SU-DHL-6 (cell line): ENCODE data around the gene WDR64.
"Not testable (repeated sequence)": the region's sequence is repeated elsewhere in the genome, so short reads cannot be mapped to it uniquely, and the experiment has no call there.

Experiments
- H2AFZ ChIP-seq: fragments of 200-600 bp; sonication (generic); 2 replicates; pipeline ENCODE4 v1.6.1; 2014; ENCODE audit warnings: low read depth, mild to moderate bottlenecking, moderate library complexity, mixed read lengths, antibody characterized with exemption, low read length; ENCODE audit not compliant: severe bottlenecking
- H3F3A ChIP-seq: fragments of 200-600 bp; shearing (Covaris generic); 2 replicates; pipeline ENCODE4 v1.6.0; 2016; ENCODE audit warnings: antibody characterized with exemption, mild to moderate bottlenecking; ENCODE audit not compliant: insufficient read depth
- H3K27ac ChIP-seq: fragments of 200-600 bp; sonication (generic); 2 replicates; pipeline ENCODE4 v1.5.1; 2016; ENCODE audit warnings: low read depth, mild to moderate bottlenecking, low read length, moderate library complexity, mixed read lengths
- H3K27me3 ChIP-seq: fragments of 200-600 bp; sonication (generic), shearing (Covaris generic); 2 replicates; pipeline ENCODE4 v1.6.0; 2014; ENCODE audit warnings: mild to moderate bottlenecking, low read length
- H3K36me3 ChIP-seq: fragments of 200-600 bp; sonication (generic); 2 replicates; pipeline ENCODE4 v1.6.1; 2014; ENCODE audit warnings: mild to moderate bottlenecking, low read length, mixed read lengths
- H3K4me2 ChIP-seq: fragments of 300-600, 200-600 bp; shearing (Covaris generic), sonication (generic); 2 replicates; pipeline ENCODE4 v1.6.0; 2014; ENCODE audit warnings: low read length, low read depth, mild to moderate bottlenecking; ENCODE audit not compliant: poor library complexity, severe bottlenecking
- H3K4me3 ChIP-seq: fragments of 200-600 bp; sonication (generic); 2 replicates; pipeline ENCODE4 v1.5.1; 2014; ENCODE audit warnings: antibody characterized with exemption, low read length, mild to moderate bottlenecking, mixed read lengths; ENCODE audit not compliant: insufficient read depth, poor library complexity, severe bottlenecking
- H3K79me2 ChIP-seq: fragments of 200-600 bp; sonication (generic); 2 replicates; pipeline ENCODE4 v1.6.1; 2014; ENCODE audit warnings: mild to moderate bottlenecking, low read length, moderate library complexity; ENCODE audit not compliant: insufficient read depth
- H3K9ac ChIP-seq: fragments of 200-600 bp; sonication (generic); 2 replicates; pipeline ENCODE4 v1.7.0; 2014; ENCODE audit warnings: mild to moderate bottlenecking, low read length
- H3K9me2 ChIP-seq: fragments of 200-600 bp; sonication (generic); replicated peaks from 2 replicates; pipeline ENCODE4 v1.6.1; 2014; ENCODE audit warnings: low read length; ENCODE audit not compliant: insufficient read depth
- H3K9me3 ChIP-seq: fragments of 200-600 bp; sonication (generic); 2 replicates; pipeline ENCODE4 v1.6.1; 2014; ENCODE audit warnings: low read length, mixed read lengths; ENCODE audit not compliant: insufficient read depth
- H4K20me1 ChIP-seq: fragments of 200-600 bp; sonication (generic); 2 replicates; pipeline ENCODE4 v1.6.1; 2014; ENCODE audit warnings: low read depth, mild to moderate bottlenecking, antibody characterized with exemption, low read length, moderate library complexity, mixed read lengths
- EZH2phosphoT487 ChIP-seq: fragments of 200-600 bp; sonication (generic), shearing (Covaris generic); conservative IDR thresholded peaks from 2 replicates; pipeline ENCODE4 v1.6.1; 2018; ENCODE audit warnings: mild to moderate bottlenecking, antibody characterized with exemption, low read length, moderate library complexity, mixed read lengths
- TF ChIP-seq, protein P1 (sequence below): fragments of 200-600 bp; sonication (generic); IDR thresholded peaks from one replicate; pipeline ENCODE4 v1.5.1; 2017; ENCODE audit warnings: antibody characterized with exemption, mild to moderate bottlenecking, low read length, moderate library complexity; ENCODE audit not compliant: insufficient read depth, poor library complexity, severe bottlenecking

WDR64 gene

DNA sequence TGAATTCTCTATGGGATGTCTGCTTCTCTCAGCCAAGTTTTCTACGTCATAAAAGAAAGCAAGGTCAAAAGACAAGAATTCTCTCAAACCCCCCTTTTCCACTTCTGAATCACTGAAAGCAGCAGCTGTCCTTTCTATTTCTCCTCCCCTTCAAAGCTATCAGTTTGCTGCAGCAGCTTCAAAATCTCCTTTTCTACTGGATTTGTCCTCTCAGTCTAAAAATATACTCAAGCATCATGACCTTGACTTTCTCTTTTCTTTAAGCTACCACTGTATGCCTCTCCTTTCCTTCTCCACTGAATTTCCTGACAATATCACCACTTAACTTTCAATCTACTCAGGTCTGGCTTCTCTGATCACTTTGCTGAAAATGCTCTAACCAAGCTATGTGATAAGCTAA is 1.9 kb downstream of the WDR64 start:
- Histone ChIP-seq H3K27me3 (no peaks in the 10 kb centered on the region), H3K9me2 (no peaks in the 10 kb centered on the region), H3F3A (no peaks in the 10 kb centered on the region), H3K4me2 (no peak overlapping the region), H3K4me3 (no peak overlapping the region), H2AFZ (no peak overlapping the region), H3K9ac (no peak overlapping the region), H3K9me3 (no peaks in the 10 kb centered on the region), H3K79me2 (no peaks in the 10 kb centered on the region), H3K36me3 (no peaks in the 10 kb centered on the region), H3K27ac (no peak overlapping the region), H4K20me1 (no peaks in the 10 kb centered on the region)
- TF ChIP-seq, protein P1, sequence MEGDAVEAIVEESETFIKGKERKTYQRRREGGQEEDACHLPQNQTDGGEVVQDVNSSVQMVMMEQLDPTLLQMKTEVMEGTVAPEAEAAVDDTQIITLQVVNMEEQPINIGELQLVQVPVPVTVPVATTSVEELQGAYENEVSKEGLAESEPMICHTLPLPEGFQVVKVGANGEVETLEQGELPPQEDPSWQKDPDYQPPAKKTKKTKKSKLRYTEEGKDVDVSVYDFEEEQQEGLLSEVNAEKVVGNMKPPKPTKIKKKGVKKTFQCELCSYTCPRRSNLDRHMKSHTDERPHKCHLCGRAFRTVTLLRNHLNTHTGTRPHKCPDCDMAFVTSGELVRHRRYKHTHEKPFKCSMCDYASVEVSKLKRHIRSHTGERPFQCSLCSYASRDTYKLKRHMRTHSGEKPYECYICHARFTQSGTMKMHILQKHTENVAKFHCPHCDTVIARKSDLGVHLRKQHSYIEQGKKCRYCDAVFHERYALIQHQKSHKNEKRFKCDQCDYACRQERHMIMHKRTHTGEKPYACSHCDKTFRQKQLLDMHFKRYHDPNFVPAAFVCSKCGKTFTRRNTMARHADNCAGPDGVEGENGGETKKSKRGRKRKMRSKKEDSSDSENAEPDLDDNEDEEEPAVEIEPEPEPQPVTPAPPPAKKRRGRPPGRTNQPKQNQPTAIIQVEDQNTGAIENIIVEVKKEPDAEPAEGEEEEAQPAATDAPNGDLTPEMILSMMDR: no peak
- no peak for TF ChIP-seq EZH2phosphoT487

DNA sequence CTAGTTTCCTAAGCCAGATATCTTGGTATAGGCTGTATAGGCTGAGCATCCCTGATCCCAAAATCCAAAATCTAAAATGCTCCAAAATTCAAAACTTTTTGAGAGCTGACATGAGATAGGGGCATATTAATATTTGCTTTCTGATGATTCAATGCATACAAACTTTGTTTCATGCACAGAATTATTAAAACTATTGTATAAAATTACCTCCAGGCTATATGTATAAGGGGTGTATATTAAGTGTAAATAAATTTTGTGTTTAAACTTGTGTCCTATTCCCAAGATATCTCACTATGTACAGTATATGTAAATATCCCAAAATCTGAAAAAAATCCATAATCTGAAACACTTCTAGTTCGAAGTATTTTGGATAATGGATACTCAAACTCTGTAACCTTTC is 2.6 kb downstream of the WDR64 start:
- Histone ChIP-seq H3K9ac (no peak overlapping the region), H3K36me3 (no peaks in the 10 kb centered on the region), H3K27ac (no peak overlapping the region), H2AFZ (no peak overlapping the region), H3K79me2 (no peaks in the 10 kb centered on the region), H3K9me3 (no peaks in the 10 kb centered on the region), H3K4me3 (no peak overlapping the region), H3K27me3 (no peaks in the 10 kb centered on the region), H3K9me2 (no peaks in the 10 kb centered on the region), H4K20me1 (no peaks in the 10 kb centered on the region), H3F3A (no peaks in the 10 kb centered on the region), H3K4me2 (no peak overlapping the region)
- TF ChIP-seq, protein P1: no peak
- TF ChIP-seq EZH2phosphoT487: no peak

DNA sequence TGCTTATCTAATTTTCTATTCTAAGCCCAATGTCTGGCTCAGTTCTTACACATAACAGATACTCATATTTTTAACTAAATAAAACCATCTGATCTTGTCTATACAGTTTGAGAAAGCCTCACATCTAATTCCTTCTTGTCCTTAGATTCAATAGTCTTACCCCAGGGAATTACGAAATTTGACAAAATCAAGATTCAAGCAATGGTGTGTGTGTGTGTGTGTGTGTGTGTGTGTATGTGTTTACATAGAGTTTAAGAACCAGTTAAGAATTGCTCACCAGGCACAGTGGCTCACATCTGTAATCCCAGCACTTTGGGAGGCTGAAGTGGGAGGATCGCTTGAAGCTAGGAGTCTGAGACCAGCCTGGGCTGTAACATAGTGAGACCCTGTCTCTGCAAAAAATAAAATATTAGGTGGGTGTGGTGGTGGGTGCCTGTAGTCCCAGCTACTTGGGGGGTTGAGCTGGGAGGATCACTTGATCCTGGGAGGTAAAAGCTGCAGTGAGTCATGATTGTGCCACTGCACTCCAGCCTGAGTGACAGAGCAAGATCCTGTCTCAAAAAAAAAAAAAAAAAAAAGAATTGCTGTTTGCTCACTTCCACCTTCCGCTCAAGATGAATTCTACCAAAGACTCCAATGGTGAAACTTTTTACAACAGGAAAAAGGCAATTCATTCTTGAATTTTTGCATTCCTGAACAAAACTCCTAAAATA is 6.2 kb downstream of the WDR64 start:
- no peak overlapping the region for H3K9ac ChIP-seq
- no peaks in the 10 kb centered on the region for H3K9me2 ChIP-seq
- H4K20me1 ChIP-seq: no peaks in the 10 kb centered on the region
- no peak overlapping the region for H3K4me2 ChIP-seq
- H3K27me3 ChIP-seq: no peaks in the 10 kb centered on the region
- no peaks in the 10 kb centered on the region for H3K79me2 ChIP-seq
- H3K36me3 ChIP-seq: no peaks in the 10 kb centered on the region
- H3K4me3 ChIP-seq: no peak overlapping the region
- H2AFZ ChIP-seq: no peak overlapping the region
- no peak overlapping the region for H3K27ac ChIP-seq
- H3K9me3 ChIP-seq: no peaks in the 10 kb centered on the region
- TF ChIP-seq EZH2phosphoT487: no peak
- TF ChIP-seq, protein P1: no peak
- H3F3A ChIP-seq: no peaks in the 10 kb centered on the region

DNA sequence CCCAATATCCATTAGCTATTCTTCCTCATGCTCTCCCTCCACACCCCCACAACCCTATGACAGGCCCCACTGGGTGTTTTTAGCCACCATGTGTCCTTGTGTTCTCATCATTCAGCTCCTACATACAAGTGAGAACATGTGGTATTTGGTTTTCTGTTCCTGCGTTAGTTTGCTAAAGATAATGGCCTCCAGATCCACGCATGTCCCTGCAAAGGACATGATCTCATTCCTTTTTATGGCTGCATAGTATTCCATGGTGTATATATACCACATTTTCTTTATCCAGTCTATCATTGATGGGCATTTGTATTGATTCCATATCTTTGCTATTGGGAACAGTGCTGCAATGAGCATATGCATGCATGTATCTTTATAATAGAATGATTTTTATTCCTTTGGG is 6.9 kb downstream of the WDR64 start:
- H3K79me2 ChIP-seq, H3K27me3 ChIP-seq, H3K4me3 ChIP-seq, H4K20me1 ChIP-seq, H3K9ac ChIP-seq, H3K4me2 ChIP-seq, H3K9me3 ChIP-seq, H3K27ac ChIP-seq, H3F3A ChIP-seq, H2AFZ ChIP-seq, H3K9me2 ChIP-seq, H3K36me3 ChIP-seq: not testable (repeated sequence)
